Measurements from ENCODE around the gene ALAS1. TPM values are rescaled to one million over a fixed set of nuclear protein-coding genes. Genes with fewer than 3 reads are reported as not detected.

ALAS1 gene
- total RNA-seq, 2 donors from 2014 or later: 90.6 to 103 TPM

GRCh38 chr3:52196977-52197376 lies 983 bp upstream of the ALAS1 start:
- H3K27ac ChIP-seq: peak overlapping the region; percentile 84
- peaks cover 19% of the 10 kb centered on the region for H3K4me1 ChIP-seq
- TF ChIP-seq CTCF (IDR thresholded peaks at IDR 0.05): no peak
- intact Hi-C loops (cut with DNase I): no loop called here
- H3K27me3 ChIP-seq: no peaks in the 10 kb centered on the region
- H3K9ac ChIP-seq (ENCODE audit: low read depth in 2 of 2, low read length in 2 of 2): peak overlapping the region in 1 of 2 donors; percentile 95
- DNase-seq: peak; percentile 88
- H3K36me3 ChIP-seq: peaks cover 5% of the 10 kb centered on the region
- H3K9me3 ChIP-seq: no peaks in the 10 kb centered on the region
- H3K4me3 ChIP-seq: no peak overlapping the region

- peak overlapping the region; percentile 84 for H3K27ac ChIP-seq
- peak overlapping the region; percentile 70 for H3K4me3 ChIP-seq
- no peaks in the 10 kb centered on the region for H3K9me3 ChIP-seq
- H3K27me3 ChIP-seq: no peaks in the 10 kb centered on the region
- intact Hi-C loops (cut with DNase I): no loop called here
- DNase-seq: no peak
- H3K4me1 ChIP-seq: peaks cover 19% of the 10 kb centered on the region
- peaks cover 5% of the 10 kb centered on the region for H3K36me3 ChIP-seq
- H3K9ac ChIP-seq (ENCODE audit: low read depth in 2 of 2, low read length in 2 of 2): peak overlapping the region; percentile 67 to 95
- TF ChIP-seq CTCF (IDR thresholded peaks at IDR 0.05): no peak
Observed at GRCh38 chr3:52197499-52197841, 490 bp upstream of the ALAS1 start.

GRCh38 chr3:52198643-52199608 lies 966 bp downstream of the ALAS1 start:
- peaks cover 19% of the 10 kb centered on the region for H3K4me1 ChIP-seq
- peaks cover 13% of the 10 kb centered on the region for H3K36me3 ChIP-seq
- DNase-seq: no peak
- TF ChIP-seq CTCF (IDR thresholded peaks at IDR 0.05): no peak
- H3K27ac ChIP-seq: peak overlapping the region; percentile 84
- H3K9me3 ChIP-seq: no peaks in the 10 kb centered on the region
- intact Hi-C loops (cut with DNase I): no loop called here
- H3K27me3 ChIP-seq: no peaks in the 10 kb centered on the region
- peak overlapping the region; percentile 94 to 95 for H3K9ac ChIP-seq (ENCODE audit: low read depth in 2 of 2, low read length in 2 of 2)
- H3K4me3 ChIP-seq: peak overlapping the region; percentile 70

- no peak for DNase-seq
- peak overlapping the region; percentile 6 for H3K27ac ChIP-seq
- peaks cover 24% of the 10 kb centered on the region for H3K36me3 ChIP-seq
- H3K9ac ChIP-seq (ENCODE audit: low read depth in 2 of 2, low read length in 2 of 2): no peak overlapping the region
- peaks cover 18% of the 10 kb centered on the region for H3K4me1 ChIP-seq
- no peaks in the 10 kb centered on the region for H3K9me3 ChIP-seq
- H3K4me3 ChIP-seq: no peak overlapping the region
- intact Hi-C loops (cut with DNase I): no loop called here
- TF ChIP-seq CTCF (IDR thresholded peaks at IDR 0.05): no peak
- H3K27me3 ChIP-seq: no peaks in the 10 kb centered on the region
Observed at GRCh38 chr3:52200981-52201679, 3.2 kb downstream of the ALAS1 start.

DNA sequence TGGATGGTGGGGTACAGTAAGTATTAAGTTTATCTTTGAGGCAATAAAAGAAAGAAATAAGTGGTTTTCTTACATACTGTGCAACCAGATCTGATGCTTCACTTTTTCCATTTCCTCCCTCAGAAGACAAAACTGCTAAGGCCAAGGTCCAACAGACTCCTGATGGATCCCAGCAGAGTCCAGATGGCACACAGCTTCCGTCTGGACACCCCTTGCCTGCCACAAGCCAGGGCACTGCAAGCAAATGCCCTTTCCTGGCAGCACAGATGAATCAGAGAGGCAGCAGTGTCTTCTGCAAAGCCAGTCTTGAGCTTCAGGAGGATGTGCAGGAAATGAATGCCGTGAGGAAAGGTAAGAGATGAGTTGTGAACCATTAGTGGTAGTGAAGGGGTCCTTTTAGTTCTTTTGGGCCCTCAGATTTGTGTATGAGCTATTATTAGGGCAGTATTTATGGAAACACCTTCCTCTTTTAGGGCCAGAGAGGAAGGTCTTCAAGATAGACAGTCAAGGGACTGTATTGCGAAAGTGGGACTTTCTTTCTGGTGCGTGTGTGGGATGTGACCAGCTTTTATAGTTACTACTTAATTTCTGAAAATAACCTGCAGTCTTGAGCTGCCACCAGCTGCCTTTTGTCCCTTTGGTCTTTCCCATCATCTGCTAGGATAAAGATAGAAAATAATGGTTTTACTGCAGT lies 4.6 kb downstream of the ALAS1 start:
- Histone ChIP-seq H3K36me3 (peaks cover 33% of the 10 kb centered on the region), H3K4me3 (no peak overlapping the region), H3K27me3 (no peaks in the 10 kb centered on the region), H3K9me3 (no peaks in the 10 kb centered on the region), H3K4me1 (peaks cover 5% of the 10 kb centered on the region), H3K9ac (ENCODE audit: low read depth in 2 of 2, low read length in 2 of 2) (no peak overlapping the region), H3K27ac (no peak overlapping the region)
- intact Hi-C loops (cut with DNase I): no loop called here
- DNase-seq: no peak
- no peak for TF ChIP-seq CTCF (IDR thresholded peaks at IDR 0.05)

Data from colonic mucosa (tissue), 4 donors.